IMR-90 (cell line): Measurements from ENCODE around the gene ZNF641. TPM values are rescaled to one million over a fixed set of nuclear protein-coding genes. Genes with fewer than 3 reads are reported as not detected.

Experiments used
- ATAC-seq: fragments of 200-7000 bp; cut with Tn5 transposase; 2 replicates; pipeline ENCODE4 v1.9.1; 2020; ENCODE audit warnings: low read depth, mild to moderate bottlenecking, moderate library complexity
- Bru-seq: library from RNA; stranded (reverse); fragments of 400-500 nt; gene quantifications from one replicate; lab custom pipeline; 2021; lab: Mats Ljungman, UMichigan
- BruChase-seq, 2 experiments: library from RNA; stranded (reverse); fragments of 400-500 nt; gene quantifications; one replicate each; lab custom pipeline; 2021; lab: Mats Ljungman, UMichigan
- BruUV-seq: library from RNA; stranded (reverse); fragments of 400-500 nt; replicated peaks from 2 replicates; lab custom pipeline; 2021; lab: Mats Ljungman, UMichigan
- CTCF ChIA-PET: fragments of 300-600 bp; formaldehyde crosslinking; extraction: SDS; loops from one replicate; lab custom pipeline; 2021; ENCODE audit warnings: antibody characterized with exemption; lab: Yijun Ruan, JAX
- POLR2A ChIA-PET: fragments of 300-600 bp; sonication (Branson Sonifier 250); formaldehyde crosslinking; loops from one replicate; lab custom pipeline; 2022; ENCODE audit warnings: antibody characterized with exemption; ENCODE audit not compliant: unreplicated experiment; lab: Charles Lee
- DNase-seq: peaks from one replicate; pipeline ENCODE4 v3.0.0; 2013
- H2AFZ ChIP-seq: replicated peaks from 2 replicates; pipeline ENCODE3; 2013; ENCODE audit warnings: low read length, mild to moderate bottlenecking; ENCODE audit not compliant: poor library complexity
- H2AK5ac ChIP-seq: 2 replicates; pipeline ENCODE4 v1.6.1; 2013; ENCODE audit warnings: low read depth, low read length, inconsistent platforms
- H2AK9ac ChIP-seq: replicated peaks from 2 replicates; pipeline ENCODE3; 2013; ENCODE audit warnings: mild to moderate bottlenecking, low read depth, low read length, moderate library complexity; ENCODE audit not compliant: poor library complexity
- H2BK120ac ChIP-seq: 2 replicates; pipeline ENCODE4 v1.6.1; 2013; ENCODE audit warnings: low read depth, low read length, inconsistent platforms
- H2BK15ac ChIP-seq: 3 replicates; pipeline ENCODE4 v1.6.1; 2013; ENCODE audit warnings: low read depth, low read length, inconsistent platforms
- H2BK20ac ChIP-seq: 2 replicates; pipeline ENCODE4 v1.6.1; 2013; ENCODE audit warnings: low read depth, mild to moderate bottlenecking, inconsistent platforms, low read length, moderate library complexity
- H2BK5ac ChIP-seq: 2 replicates; pipeline ENCODE4 v1.6.1; 2013; ENCODE audit warnings: mild to moderate bottlenecking, low read depth, low read length, inconsistent platforms; ENCODE audit not compliant: poor library complexity, severe bottlenecking
- H3K14ac ChIP-seq: replicated peaks from 2 replicates; pipeline ENCODE4 v1.6.1; 2013; ENCODE audit warnings: low read depth, low read length, inconsistent platforms
- H3K18ac ChIP-seq: 2 replicates; pipeline ENCODE4 v1.6.1; 2013; ENCODE audit warnings: low read depth, low read length, control low read depth
- H3K23ac ChIP-seq: 2 replicates; pipeline ENCODE4 v1.6.1; 2013; ENCODE audit warnings: low read depth, low read length, inconsistent platforms
- H3K27ac ChIP-seq: 2 replicates; pipeline ENCODE4 v1.5.1; 2013; ENCODE audit warnings: mild to moderate bottlenecking, control low read depth, low read length; ENCODE audit not compliant: insufficient read depth
- H3K27me3 ChIP-seq: 2 replicates; pipeline ENCODE4 v1.6.1; 2013; ENCODE audit warnings: low read length; ENCODE audit not compliant: control insufficient read depth, insufficient read depth
- H3K36me3 ChIP-seq: 2 replicates; pipeline ENCODE4 v1.6.1; 2013; ENCODE audit warnings: low read length, mixed read lengths; ENCODE audit not compliant: control insufficient read depth, insufficient read depth
- H3K4ac ChIP-seq: 2 replicates; pipeline ENCODE4 v1.6.1; 2013; ENCODE audit warnings: low read depth, low read length, inconsistent platforms
- H3K4me1 ChIP-seq: 2 replicates; pipeline ENCODE4 v1.6.1; 2013; ENCODE audit warnings: low read length, mixed read lengths; ENCODE audit not compliant: control insufficient read depth, insufficient read depth
- H3K4me2 ChIP-seq: 2 replicates; pipeline ENCODE4 v1.6.1; 2013; ENCODE audit warnings: low read depth, mild to moderate bottlenecking, control low read depth, low read length, moderate library complexity
- H3K4me3 ChIP-seq: 2 replicates; pipeline ENCODE4 v1.5.1; 2013; ENCODE audit warnings: low read depth, mild to moderate bottlenecking, control low read depth, low read length, moderate library complexity; ENCODE audit not compliant: insufficient read depth
- H3K56ac ChIP-seq: 2 replicates; pipeline ENCODE4 v1.6.1; 2013; ENCODE audit warnings: low read length, inconsistent platforms; ENCODE audit not compliant: insufficient read depth; ENCODE audit errors: extremely low read depth
- H3K79me1 ChIP-seq, 2 experiments: 2 replicates each; pipeline ENCODE4 v1.6.1; 2013; ENCODE audit warnings: low read length in 2 of 2, inconsistent platforms in 1 of 2, low read depth in 1 of 2
- H3K9ac ChIP-seq: 2 replicates; pipeline ENCODE4 v1.6.1; 2013; ENCODE audit warnings: low read depth, low read length, control low read depth
- H3K9me1 ChIP-seq: 2 replicates; pipeline ENCODE4 v1.6.1; 2013; ENCODE audit warnings: low read length, inconsistent platforms; ENCODE audit not compliant: insufficient read depth
- H3K9me3 ChIP-seq: 2 replicates; pipeline ENCODE4 v1.6.1; 2013; ENCODE audit warnings: low read length; ENCODE audit not compliant: control insufficient read depth, insufficient read depth
- H4K20me1 ChIP-seq: 2 replicates; pipeline ENCODE4 v1.6.1; 2013; ENCODE audit warnings: low read length, inconsistent platforms; ENCODE audit not compliant: insufficient read depth
- H4K5ac ChIP-seq: 2 replicates; pipeline ENCODE4 v1.6.1; 2013; ENCODE audit warnings: mild to moderate bottlenecking, low read depth, low read length, control low read depth
- H4K8ac ChIP-seq, 2 experiments: 2 replicates each; pipeline ENCODE4 v1.6.1; 2013; ENCODE audit warnings: low read depth in 2 of 2, low read length in 2 of 2, control low read depth in 1 of 2, inconsistent platforms in 1 of 2
- H4K91ac ChIP-seq: 2 replicates; pipeline ENCODE4 v1.6.1; 2013; ENCODE audit warnings: low read depth, low read length, inconsistent platforms; ENCODE audit not compliant: insufficient read depth
- CTCF ChIP-seq: conservative IDR thresholded peaks from 2 replicates; pipeline ENCODE4 v1.5.1; 2012; ENCODE audit warnings: mild to moderate bottlenecking, low read depth, low read length, improper control_type of control experiment
- MAZ ChIP-seq: IDR thresholded peaks from 2 replicates; pipeline ENCODE4 v1.6.1; 2012; ENCODE audit warnings: low read depth, mild to moderate bottlenecking, low read length, improper control_type of control experiment, moderate library complexity, borderline replicate concordance
- MXI1 ChIP-seq: IDR thresholded peaks from 2 replicates; pipeline ENCODE4 v1.6.1; 2012; ENCODE audit warnings: low read depth, mild to moderate bottlenecking, low read length, moderate library complexity, borderline replicate concordance
- RCOR1 ChIP-seq: IDR thresholded peaks from 2 replicates; pipeline ENCODE4 v1.6.1; 2012; ENCODE audit warnings: mild to moderate bottlenecking, low read length, improper control_type of control experiment; ENCODE audit not compliant: insufficient replicate concordance
- WGBS, 2 experiments: methylation state at CpG; one replicate each; pipeline versions ENCODE4 v1.1.5 to v1.1.7; 2013; ENCODE audit warnings: missing lambda C conversion rate in 2 of 2; ENCODE audit not compliant: insufficient read length in 1 of 2; ENCODE audit errors: extremely low coverage in 2 of 2; 5-methylcytosine and 5-hydroxymethylcytosine counted together
- dilution Hi-C: fragments of 300-500 bp; cut with HindIII; formaldehyde crosslinking; loops from one replicate; pipeline ENCODE4 v1.14.3; 2018; ENCODE audit warnings: low sequenced_read_pairs; ENCODE audit not compliant: unreplicated experiment
- in situ Hi-C: fragments of 300-500 bp; cut with MboI; formaldehyde crosslinking; loops from 3 replicates; pipeline ENCODE4 v1.14.3; 2019; ENCODE audit warnings: low sequenced_read_pairs, inconsistent platforms, mixed read lengths
- intact Hi-C: fragments of 100-400 bp; cut with micrococcal nuclease; formaldehyde crosslinking; loops from 2 replicates; pipeline ENCODE4 v1.10.0; 2022
- long read RNA-seq: library from polyadenylated mRNA; unstranded; transcript quantifications from one replicate; pipeline ENCODE4 v2.0.0, GENCODE V29; 2021; ENCODE audit not compliant: unreplicated experiment
- polyA plus RNA-seq, 3 experiments: library from polyadenylated mRNA; depleted of rRNA; stranded (reverse); fragments of >200 nt; gene quantifications; 2 replicates each; pipeline ENCODE4 v1.2.3, GENCODE V29; 2012; ENCODE audit warnings: low replicate concordance in 1 of 3
- total RNA-seq: library from RNA; depleted of rRNA; stranded (reverse); fragments of >200 nt; gene quantifications from 2 replicates; pipeline ENCODE4 v1.2.3, GENCODE V29; 2012; rRNA removed

ZNF641 gene
- total RNA-seq (3.9 and 5.2 TPM in 2 replicates), polyA plus RNA-seq (2012; rRNA removed) (2.3 and 2.5 TPM in 2 replicates), Bru-seq, nascent RNA (percentile 51 among the genes with signal in this experiment), BruChase-seq, experiment 1, labeled RNA remaining after a 6-hour chase (percentile 55 among the genes with signal in this experiment), BruChase-seq, experiment 2, labeled RNA remaining after a 2-hour chase (percentile 67 among the genes with signal in this experiment)
- 1.1 and 1.2 TPM in 2 replicates for polyA plus RNA-seq (2012; cell fraction: cytosol; rRNA removed)
- 5.0 and 8.6 TPM in 2 replicates for polyA plus RNA-seq (2012; cell fraction: nucleus; rRNA removed; ENCODE audit: low replicate concordance)
- long read RNA-seq, transcript ZNF641-205 (6 exons, 1,823 nt), result major isoform, 5 of 7 reads
- long read RNA-seq, partial matches to known transcripts, result 1 of 7 reads
- long read RNA-seq, other reads (novel, unspliced or antisense), result 1 of 7 reads

- peak within 1 kb of the TSS; percentile 51 for H2AK5ac ChIP-seq
- H3K4ac ChIP-seq, result peak within 1 kb of the TSS; percentile 79
- peak; percentile 94 for ATAC-seq
- 3% methylated on average over 10 of the region's 61 CpGs; no CpG with 5 or more reads in 1 of the 2 experiments for WGBS, 2 experiments
- H3K56ac ChIP-seq, result peak within 1 kb of the TSS; percentile 16; the same call in 1 of the 2 replicates
- H3K4me1 ChIP-seq, result no peaks in the 10 kb centered on the region; the same call in 1 of the 2 replicates
- H2BK15ac ChIP-seq, result no peak within 1 kb of the TSS
- H3K79me1 ChIP-seq, result 0 out of 4 replicates have a peak, but pooled peaks cover 0 to 3% of the 10 kb centered on the region in 2 experiments
- H4K8ac ChIP-seq, result peak within 1 kb of the TSS; percentile 93 to 94
- H3K9me1 ChIP-seq, result no peaks in the 10 kb centered on the region
- peak within 1 kb of the TSS; percentile 93 for H2AK9ac ChIP-seq
- dilution Hi-C loops, result no loop called here
- no peaks in the 10 kb centered on the region for H4K20me1 ChIP-seq
- 0 out of 2 replicates have a peak, but pooled peaks cover 2% of the 10 kb centered on the region for H3K27me3 ChIP-seq
- H3K18ac ChIP-seq, result peak within 1 kb of the TSS; percentile 96
- H2BK5ac ChIP-seq, result peak within 1 kb of the TSS; percentile 49
- peak within 1 kb of the TSS; percentile 96 for H3K14ac ChIP-seq
- H2BK20ac ChIP-seq, result no peak within 1 kb of the TSS; the same call in 1 of the 2 replicates
- in situ Hi-C loops, result no loop called here
- peak; percentile 48 for DNase-seq
- H3K36me3 ChIP-seq, result peaks cover 5% of the 10 kb centered on the region; the same call in 1 of the 2 replicates
- peak within 1 kb of the TSS; percentile 84 for H3K4me2 ChIP-seq
- H4K91ac ChIP-seq, result peak within 1 kb of the TSS; percentile 79
- peak within 1 kb of the TSS; percentile 59 for H4K5ac ChIP-seq
- peak within 1 kb of the TSS; percentile 89 for H3K23ac ChIP-seq
- no peaks in the 10 kb centered on the region for H3K9me3 ChIP-seq
- no TSS peak for BruUV-seq
- peak within 1 kb of the TSS; percentile 98 for H3K4me3 ChIP-seq
- intact Hi-C loops, result loop anchor here (5.0 kb wide), 1 partner anchor 153 kb away; no protein-coding TSS in a partner anchor
- H2BK120ac ChIP-seq, result peak within 1 kb of the TSS; percentile 68
- ChIA-PET CTCF (no interaction called here), POLR2A (no interaction called here)
- TF ChIP-seq CTCF (no peak), MXI1 (peak; percentile 21; the same call in 1 of the 2 replicates), RCOR1 (no peak), MAZ (peak; percentile 70)
- peak within 1 kb of the TSS; percentile 65 for H3K27ac ChIP-seq
- H3K9ac ChIP-seq, result peak within 1 kb of the TSS; percentile 84
- H2AFZ ChIP-seq, result peak within 1 kb of the TSS; percentile 98
These were observed at the start of gene ZNF641 for GRCh38 chr12:48350249-48351021. Gene ZNF641, minus strand, starts transcription at chr12:48350919. Its CDS starts 2,829 bp downstream, at chr12:48348090.
